SU-DHL-6 (cell line): Measurements from ENCODE around the gene MEGF6.

Experiments used
- EZH2phosphoT487 ChIP-seq: fragments of 200-600 bp; sonication (generic), shearing (Covaris generic); conservative IDR thresholded peaks from 2 replicates; pipeline ENCODE4 v1.6.1; 2018; ENCODE audit warnings: mild to moderate bottlenecking, antibody characterized with exemption, low read length, moderate library complexity, mixed read lengths
- TF ChIP-seq, protein P1 (sequence below): fragments of 200-600 bp; sonication (generic); IDR thresholded peaks from one replicate; pipeline ENCODE4 v1.5.1; 2017; ENCODE audit warnings: antibody characterized with exemption, mild to moderate bottlenecking, low read length, moderate library complexity; ENCODE audit not compliant: insufficient read depth, poor library complexity, severe bottlenecking

DNA sequence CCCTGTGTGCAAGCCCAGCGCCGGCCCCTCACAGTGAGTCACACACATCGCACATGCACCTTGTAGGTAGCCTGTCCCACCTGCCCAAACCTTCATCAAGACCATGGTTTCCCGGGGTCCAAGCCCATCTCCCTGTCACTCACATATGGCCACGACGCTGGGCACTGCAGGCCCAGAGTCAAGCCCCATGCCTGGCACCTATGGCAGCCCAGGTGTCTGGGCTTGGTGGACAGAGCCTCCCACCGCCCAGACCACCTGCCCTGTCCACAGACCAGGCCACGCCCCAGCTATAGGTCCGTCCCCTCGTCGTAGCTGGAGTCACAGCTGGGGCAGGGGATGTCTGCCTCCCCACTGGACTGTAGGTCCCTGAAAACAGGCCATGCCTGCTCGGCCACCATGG, 48.2 kb downstream of the MEGF6 start:
- TF ChIP-seq, protein P1, sequence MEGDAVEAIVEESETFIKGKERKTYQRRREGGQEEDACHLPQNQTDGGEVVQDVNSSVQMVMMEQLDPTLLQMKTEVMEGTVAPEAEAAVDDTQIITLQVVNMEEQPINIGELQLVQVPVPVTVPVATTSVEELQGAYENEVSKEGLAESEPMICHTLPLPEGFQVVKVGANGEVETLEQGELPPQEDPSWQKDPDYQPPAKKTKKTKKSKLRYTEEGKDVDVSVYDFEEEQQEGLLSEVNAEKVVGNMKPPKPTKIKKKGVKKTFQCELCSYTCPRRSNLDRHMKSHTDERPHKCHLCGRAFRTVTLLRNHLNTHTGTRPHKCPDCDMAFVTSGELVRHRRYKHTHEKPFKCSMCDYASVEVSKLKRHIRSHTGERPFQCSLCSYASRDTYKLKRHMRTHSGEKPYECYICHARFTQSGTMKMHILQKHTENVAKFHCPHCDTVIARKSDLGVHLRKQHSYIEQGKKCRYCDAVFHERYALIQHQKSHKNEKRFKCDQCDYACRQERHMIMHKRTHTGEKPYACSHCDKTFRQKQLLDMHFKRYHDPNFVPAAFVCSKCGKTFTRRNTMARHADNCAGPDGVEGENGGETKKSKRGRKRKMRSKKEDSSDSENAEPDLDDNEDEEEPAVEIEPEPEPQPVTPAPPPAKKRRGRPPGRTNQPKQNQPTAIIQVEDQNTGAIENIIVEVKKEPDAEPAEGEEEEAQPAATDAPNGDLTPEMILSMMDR = no peak
- TF ChIP-seq EZH2phosphoT487 = no peak
